Measurements from ENCODE around the gene SYTL5. TPM values are rescaled to one million over a fixed set of nuclear protein-coding genes. Genes with fewer than 3 reads are reported as not detected.

SYTL5 gene
- total and polyA plus RNA-seq, 9 donors: 0.10 to 2.8 (median 0.18) TPM; not detected in 2

GRCh38 chrX:38069273-38069672 is 62.9 kb downstream of the SYTL5 start:
- Histone ChIP-seq H3K4me1 (ENCODE audit: insufficient read depth) (no peaks in the 10 kb centered on the region), H3K9me3 (no peaks in the 10 kb centered on the region), H3K27ac (no peak overlapping the region), H3K4me3 (no peak overlapping the region), H3K27me3 (no peaks in the 10 kb centered on the region), H3K36me3 (no peaks in the 10 kb centered on the region)
- TF ChIP-seq EP300 (IDR thresholded peaks at IDR 0.05): no peak
- no peak for TF ChIP-seq POLR2A (IDR thresholded peaks at IDR 0.05)
- no peak for TF ChIP-seq CTCF (IDR thresholded peaks at IDR 0.05)
- DNase-seq: no peak
- intact Hi-C loops (cut with DNase I): no loop called here
- WGBS, 3 donors: 76 to 83% (median 81%) methylated on average over 3 of the region's 3 CpGs

GRCh38 chrX:38069991-38070390 is 63.6 kb downstream of the SYTL5 start:
- 76 to 84% (median 82%) methylated on average over 1 of the region's 1 CpG for WGBS, 3 donors
- no peaks in the 10 kb centered on the region for H3K27me3 ChIP-seq

GRCh38 chrX:38079463-38079862 is 73.1 kb downstream of the SYTL5 start:
- Histone ChIP-seq H3K4me3 (no peak overlapping the region), H3K27me3 (no peaks in the 10 kb centered on the region), H3K9me3 (no peaks in the 10 kb centered on the region), H3K36me3 (no peaks in the 10 kb centered on the region), H3K4me1 (ENCODE audit: insufficient read depth) (no peaks in the 10 kb centered on the region), H3K27ac (no peak overlapping the region)
- TF ChIP-seq CTCF (IDR thresholded peaks at IDR 0.05) (no peak), EP300 (IDR thresholded peaks at IDR 0.05) (no peak), POLR2A (IDR thresholded peaks at IDR 0.05) (no peak)
- DNase-seq: no peak
- intact Hi-C loops (cut with DNase I): no loop called here

More at GRCh38 chrX:38069991-38070390, 63.6 kb downstream of the SYTL5 start:
- no peak overlapping the region for H3K27ac ChIP-seq
- TF ChIP-seq CTCF (IDR thresholded peaks at IDR 0.05) (no peak), EP300 (IDR thresholded peaks at IDR 0.05) (no peak), POLR2A (IDR thresholded peaks at IDR 0.05) (no peak)
- intact Hi-C loops (cut with DNase I): no loop called here
- H3K36me3 ChIP-seq: no peaks in the 10 kb centered on the region
- H3K4me3 ChIP-seq: no peak overlapping the region
- no peaks in the 10 kb centered on the region for H3K9me3 ChIP-seq
- DNase-seq: no peak
- H3K4me1 ChIP-seq (ENCODE audit: insufficient read depth): no peaks in the 10 kb centered on the region

- Histone ChIP-seq H3K27ac (no peak overlapping the region), H3K4me3 (no peak overlapping the region), H3K27me3 (no peaks in the 10 kb centered on the region), H3K36me3 (no peaks in the 10 kb centered on the region), H3K9me3 (no peaks in the 10 kb centered on the region), H3K4me1 (ENCODE audit: insufficient read depth) (no peaks in the 10 kb centered on the region)
- DNase-seq: no peak
- TF ChIP-seq EP300 (IDR thresholded peaks at IDR 0.05) (no peak), POLR2A (IDR thresholded peaks at IDR 0.05) (no peak), CTCF (IDR thresholded peaks at IDR 0.05) (no peak)
- intact Hi-C loops (cut with DNase I): no loop called here
- WGBS, 3 donors: 77 to 87% (median 83%) methylated on average over 3 of the region's 3 CpGs
Observed at GRCh38 chrX:38080808-38081207, 74.5 kb downstream of the SYTL5 start.

GRCh38 chrX:38081909-38082308 is 75.6 kb downstream of the SYTL5 start:
- Histone ChIP-seq H3K4me1 (ENCODE audit: insufficient read depth) (no peaks in the 10 kb centered on the region), H3K9me3 (no peaks in the 10 kb centered on the region), H3K27me3 (no peaks in the 10 kb centered on the region), H3K36me3 (no peaks in the 10 kb centered on the region), H3K4me3 (no peak overlapping the region), H3K27ac (no peak overlapping the region)
- no peak for DNase-seq
- intact Hi-C loops (cut with DNase I): no loop called here
- WGBS, 3 donors: 74 to 100% (median 77%) methylated on average over 1 of the region's 1 CpG
- no peak for TF ChIP-seq CTCF (IDR thresholded peaks at IDR 0.05)
- no peak for TF ChIP-seq EP300 (IDR thresholded peaks at IDR 0.05)
- TF ChIP-seq POLR2A (IDR thresholded peaks at IDR 0.05): no peak

Data from ovary (tissue), 9 donors.